HG02981 (cell line): ENCODE data around the gene TBC1D21.

ENCODE experiments used
- ATAC-seq: cut with Tn5 transposase; IDR thresholded peaks from one replicate; pipeline ENCODE4 v1.9.1; 2021; ENCODE audit warnings: mild to moderate bottlenecking, moderate library complexity; ENCODE audit not compliant: unreplicated experiment

TBC1D21 gene

DNA sequence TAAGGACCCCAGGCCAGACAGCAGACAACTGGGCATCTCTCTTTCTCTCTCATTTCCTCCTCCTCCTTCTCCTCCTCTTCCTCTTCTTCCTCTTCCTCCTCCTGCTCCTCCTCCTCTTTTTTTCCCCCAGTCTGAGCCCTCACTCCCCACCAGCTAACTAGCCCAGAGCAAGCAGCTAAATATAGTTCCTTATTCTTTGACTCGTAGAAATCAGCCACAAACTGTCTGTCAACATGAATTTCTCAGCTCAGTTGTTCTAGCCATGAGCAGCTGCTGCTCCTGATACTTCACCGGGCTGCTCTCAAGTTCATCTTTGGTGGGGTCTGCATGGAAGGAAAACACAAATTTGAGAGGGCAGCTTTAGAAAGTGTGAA lies 33.7 kb downstream of the TBC1D21 start:
- no peak for ATAC-seq

DNA sequence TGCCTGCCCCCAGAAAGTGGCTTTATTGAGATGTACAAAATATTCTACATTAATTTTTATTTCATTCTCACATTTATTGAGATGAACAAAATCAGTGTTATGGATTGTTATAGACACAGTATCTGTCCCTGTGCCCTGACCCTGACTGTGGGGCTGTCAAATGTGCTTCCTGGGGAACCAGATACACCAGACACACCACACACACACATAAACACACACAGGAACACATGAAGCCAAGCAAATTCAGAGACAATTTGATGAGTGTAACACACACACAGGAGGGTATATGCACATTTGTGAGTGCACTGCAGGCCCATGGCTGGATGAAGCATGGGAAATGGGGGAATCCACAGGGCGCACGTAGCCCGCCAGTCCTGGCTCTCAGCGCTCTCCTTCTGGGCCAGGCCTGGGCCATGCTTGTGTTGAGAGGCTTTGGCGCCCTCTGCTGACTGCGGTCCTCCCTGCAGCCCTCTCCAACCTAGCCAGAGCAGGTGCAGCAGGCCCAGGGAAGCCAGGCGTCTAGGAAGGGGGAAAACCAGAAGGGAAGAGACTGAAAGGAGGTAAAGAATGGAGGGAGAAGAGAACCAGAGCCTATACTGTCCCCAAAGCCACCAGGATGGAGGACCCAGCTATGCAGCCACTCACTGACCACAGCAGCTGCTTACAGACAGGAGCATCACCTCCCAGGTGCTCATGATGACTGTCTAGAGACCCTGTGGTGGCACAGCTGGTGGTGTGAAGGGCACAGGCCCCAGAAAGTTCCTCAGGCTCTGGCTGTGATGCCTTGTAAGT lies 34.9 kb downstream of the TBC1D21 start:
- ATAC-seq: no peak

DNA sequence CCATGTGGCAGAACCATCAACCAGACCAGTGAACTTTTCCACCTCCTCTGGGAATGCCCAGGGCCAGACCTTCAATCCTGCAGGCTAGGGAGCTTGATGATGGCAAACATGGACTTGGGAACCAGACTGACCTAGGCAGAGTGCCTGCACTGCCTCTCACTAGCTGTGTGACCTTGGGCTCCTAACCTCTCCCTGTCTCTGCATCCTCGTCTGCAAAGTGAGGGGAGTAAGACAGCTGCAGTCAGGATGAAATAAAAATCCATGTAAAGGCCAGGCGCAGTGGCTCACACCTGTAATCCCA lies 35.4 kb downstream of the TBC1D21 start:
- no peak for ATAC-seq

DNA sequence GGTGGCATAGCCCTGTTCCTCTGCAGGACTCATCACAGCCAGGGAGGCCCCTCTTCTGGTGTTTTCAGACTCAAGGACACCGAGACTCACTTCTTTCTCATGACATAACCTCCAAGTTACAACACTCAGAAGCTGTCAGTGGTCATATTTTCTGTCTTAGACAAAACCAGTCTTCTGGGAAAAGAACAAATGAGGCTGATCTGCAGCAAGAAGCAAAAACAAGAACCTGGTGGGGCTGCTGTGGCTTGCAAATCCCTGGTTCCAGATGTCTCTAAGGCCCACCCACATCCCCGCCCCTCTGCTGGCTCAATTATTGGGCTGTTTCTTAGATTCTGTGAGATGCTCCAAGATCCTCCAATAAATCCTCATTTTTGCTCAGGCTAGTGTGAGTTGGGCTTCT lies 36.3 kb downstream of the TBC1D21 start:
- ATAC-seq: no peak

DNA sequence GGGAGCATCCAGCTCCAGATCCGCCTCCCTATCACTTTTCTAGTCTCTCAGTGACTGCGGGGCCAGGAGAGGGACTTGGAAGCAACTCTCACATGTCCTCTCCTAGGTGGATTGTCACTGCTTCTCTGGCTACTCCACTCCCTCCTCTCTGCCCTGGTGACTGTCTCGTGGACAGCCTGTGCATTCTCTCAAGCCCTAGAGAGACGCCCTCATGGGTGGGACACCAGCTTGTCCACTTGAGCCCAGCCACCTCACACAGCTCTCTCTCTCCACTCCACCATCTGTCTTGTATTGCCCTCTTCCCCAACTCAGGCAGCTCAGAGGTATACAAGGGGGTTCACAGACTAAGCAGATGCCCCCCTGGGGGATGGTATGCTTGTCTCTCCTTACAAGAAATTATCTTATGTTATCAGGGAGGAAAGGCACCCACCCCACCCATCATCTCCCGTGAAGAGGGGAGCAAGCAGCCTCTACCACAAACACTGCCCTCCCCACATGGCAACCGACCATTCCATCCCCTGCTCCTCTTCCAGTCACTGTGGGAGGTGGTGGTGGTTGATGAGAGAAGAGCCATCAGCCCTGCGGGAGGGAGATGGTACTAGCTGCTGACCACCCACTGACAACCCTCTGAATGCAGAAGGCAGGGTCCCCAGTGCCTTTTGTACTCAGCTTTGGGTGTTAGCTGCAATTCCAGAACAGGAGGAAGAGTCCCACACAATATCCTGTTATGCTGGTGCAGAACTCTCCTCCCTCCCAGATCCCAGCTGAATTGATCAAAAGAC lies 37.3 kb downstream of the TBC1D21 start:
- no peak for ATAC-seq

DNA sequence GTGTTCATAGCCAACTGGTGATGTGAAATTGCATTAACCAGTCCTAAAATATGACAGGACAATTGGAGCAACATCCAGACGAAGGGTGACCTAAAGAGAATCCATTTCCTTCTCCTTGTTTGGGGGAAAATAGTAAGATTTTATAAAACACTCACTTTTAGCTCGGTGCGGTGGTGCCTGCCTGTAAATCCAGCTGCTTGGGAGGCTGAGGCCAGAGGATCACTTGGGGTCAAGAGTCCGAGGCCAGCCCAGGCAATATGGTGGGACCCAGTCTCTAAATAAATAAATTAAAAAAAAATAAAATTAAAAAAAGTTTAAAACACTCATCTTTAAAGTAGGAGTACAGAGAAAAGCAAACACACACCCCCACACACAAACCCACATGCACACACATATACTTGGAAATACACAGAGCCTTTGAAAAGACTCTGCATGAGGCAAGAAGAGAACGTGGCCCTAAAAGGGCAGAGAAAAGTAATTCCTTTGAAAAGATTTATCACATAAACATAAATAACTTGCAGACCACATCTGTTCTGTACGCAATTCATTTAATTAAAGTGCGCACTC lies 38.7 kb downstream of the TBC1D21 start:
- ATAC-seq: no peak

DNA sequence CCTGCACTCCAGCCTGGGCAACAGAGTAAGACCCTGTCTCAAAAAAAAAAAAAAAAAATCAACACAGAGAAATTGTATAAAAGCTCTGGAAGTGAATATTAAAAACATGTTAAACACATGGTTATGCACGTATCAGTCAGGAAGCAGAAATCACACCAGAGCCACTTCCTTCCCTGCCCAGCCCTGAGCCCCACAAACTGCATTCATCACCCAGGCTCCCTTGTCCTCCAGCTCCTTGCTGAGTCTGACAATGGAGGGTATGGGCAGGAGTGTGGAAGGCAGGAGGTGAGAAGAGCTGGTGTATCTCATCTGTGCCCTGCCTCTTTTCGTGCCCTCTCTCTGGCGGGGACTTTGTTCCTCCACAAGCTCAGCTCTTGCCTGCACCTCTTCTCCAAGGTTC lies 40.8 kb downstream of the TBC1D21 start:
- ATAC-seq: no peak

DNA sequence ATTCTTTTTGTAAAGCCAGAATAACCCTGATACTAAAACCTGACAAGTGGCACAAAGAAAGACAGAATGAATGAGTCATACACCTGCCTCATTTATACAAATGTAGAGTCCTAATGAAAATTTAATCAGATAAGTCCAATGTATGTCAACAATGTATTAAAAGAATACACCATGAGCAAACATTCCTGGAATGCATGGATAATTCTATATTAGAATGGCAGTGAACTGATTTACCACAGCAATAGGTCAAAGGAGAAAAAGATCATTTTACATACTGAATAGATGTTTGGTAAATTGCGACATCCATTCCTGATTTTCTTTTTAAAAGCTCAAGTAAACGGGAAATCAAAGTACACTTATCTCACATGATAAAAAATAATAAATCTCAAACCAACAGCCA lies 41.7 kb downstream of the TBC1D21 start:
- no peak for ATAC-seq

DNA sequence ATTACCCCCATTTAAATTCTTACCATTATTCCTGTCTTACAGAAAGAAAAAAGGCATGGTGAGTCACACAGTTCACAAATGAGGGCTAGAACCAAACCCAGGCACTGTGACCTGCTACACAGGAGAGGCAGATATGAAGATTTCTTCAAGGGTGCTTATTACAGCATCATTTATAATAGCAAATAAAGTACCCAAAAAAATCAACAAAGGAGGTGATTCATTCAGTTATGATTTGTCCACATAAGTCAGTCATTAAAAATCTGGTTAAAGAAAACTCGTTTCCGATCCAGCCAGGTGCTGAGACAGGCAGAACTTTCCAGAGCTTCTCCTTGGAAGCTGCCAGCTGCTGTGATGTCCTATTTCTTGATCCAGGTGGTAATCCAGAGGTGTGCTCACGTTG lies 45.4 kb downstream of the TBC1D21 start:
- ATAC-seq: no peak

DNA sequence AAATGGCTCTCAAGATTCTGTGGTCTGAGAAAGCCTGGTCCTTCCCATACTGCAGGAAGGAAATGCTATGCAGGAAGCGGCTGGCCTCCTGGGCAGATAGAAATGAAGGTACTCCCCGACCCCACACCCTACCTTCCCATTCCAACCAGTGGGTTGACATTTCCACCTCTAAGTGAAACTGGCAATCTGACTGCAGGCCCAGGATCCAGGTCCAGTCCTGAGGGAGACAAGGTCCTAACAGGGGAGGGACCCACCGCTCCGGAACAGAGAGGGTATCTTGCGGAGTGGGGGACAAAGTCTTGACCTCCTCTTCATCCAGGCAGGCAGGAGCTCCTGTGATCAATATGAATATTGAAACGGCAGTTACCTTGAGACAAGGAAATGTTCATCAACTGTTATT lies 46.3 kb downstream of the TBC1D21 start:
- no peak for ATAC-seq

DNA sequence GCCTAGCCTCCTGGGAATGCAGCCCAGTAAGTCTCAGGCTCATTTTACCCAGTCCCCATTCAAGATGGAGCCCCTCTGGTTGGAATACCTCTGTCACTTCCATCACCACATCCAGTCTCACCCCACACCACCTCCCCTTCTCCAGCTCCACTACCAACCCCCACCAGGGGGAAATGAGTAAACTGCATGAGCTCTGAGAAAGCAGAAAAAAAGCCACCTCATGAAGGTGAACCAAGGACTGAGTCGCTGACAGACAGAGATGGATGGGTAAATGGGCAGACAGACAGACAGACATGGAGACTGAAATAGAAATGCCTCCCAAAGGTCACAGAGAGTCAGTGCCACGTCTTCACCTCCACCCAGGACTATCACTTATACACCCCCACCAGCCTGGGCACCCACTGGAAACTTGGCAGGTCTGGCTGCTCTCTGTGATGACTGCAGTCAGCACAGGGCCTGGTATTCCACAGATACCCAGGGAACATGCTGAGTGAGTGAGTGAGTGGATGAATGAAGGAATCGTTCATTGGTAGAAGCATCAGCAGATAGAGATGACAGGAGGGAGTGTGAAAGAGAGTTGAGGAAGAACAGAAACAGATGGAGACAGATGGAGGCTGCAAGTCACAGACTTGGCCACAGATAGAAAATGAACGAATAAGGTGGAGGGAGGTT lies 48.0 kb downstream of the TBC1D21 start:
- ATAC-seq: no peak

DNA sequence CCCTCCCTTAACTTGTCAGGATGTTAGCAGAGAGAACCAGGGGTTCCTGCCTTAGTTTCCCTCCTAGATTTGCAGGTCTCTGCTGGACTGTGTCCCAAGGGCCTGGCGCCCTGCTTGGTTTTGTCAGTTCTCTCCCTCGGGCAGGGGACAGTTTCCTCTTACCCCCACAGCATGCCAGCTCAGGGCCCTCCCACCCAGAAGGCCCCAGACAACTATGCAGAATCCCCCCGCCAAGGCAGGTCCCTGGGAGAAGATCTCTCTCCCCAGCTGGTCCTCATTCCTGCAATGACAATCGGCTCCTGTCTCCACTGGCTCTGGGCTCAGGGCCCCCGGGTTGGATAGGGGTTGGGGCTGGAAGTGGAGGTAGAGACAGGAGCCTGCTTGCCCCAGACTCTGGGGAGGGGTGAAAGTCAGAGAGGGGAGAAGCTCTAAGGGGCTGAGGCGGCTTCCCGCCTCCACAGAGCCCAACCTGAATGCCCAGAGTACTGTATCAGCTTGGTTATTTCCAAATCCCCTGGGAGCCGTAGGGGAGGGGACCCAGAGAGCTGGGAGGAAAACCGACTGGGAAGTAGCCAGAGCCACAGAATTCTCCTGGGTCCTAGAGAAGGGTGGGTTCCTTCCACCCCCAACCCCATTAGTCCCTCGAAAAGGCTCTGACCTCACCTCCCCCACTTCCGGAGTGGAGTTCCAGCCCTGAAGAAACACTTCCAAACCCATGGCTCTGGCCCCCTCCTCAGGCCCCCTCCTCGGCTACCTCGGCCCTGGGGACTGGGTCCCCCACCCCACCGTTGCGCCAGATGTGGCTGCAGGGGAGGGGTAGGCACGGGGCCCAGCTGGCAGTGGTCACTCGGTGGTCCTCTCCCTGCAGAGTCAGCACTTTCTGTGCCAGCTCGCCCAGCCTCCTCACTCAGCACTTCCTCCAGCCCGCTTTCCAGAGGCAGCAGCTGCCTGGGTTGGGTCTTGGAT lies 49.1 kb downstream of the TBC1D21 start:
- ATAC-seq: no peak

DNA sequence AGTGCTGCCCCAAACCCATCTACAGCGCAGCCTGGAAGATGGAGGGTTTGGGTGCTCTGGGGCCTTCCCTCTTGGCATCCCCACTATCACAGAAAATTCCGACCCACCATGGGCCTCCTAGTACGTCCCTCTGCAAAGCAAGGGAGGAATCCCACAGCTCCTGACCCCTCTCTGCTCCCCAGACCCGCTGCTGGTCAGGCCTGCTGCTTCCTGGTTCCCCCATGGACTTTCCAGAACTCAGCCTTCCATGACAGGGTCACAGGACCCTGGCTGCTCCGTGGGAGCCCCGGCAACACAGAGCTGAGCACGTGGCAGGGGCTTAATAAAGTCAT lies 49.8 kb downstream of the TBC1D21 start:
- no peak for ATAC-seq

DNA sequence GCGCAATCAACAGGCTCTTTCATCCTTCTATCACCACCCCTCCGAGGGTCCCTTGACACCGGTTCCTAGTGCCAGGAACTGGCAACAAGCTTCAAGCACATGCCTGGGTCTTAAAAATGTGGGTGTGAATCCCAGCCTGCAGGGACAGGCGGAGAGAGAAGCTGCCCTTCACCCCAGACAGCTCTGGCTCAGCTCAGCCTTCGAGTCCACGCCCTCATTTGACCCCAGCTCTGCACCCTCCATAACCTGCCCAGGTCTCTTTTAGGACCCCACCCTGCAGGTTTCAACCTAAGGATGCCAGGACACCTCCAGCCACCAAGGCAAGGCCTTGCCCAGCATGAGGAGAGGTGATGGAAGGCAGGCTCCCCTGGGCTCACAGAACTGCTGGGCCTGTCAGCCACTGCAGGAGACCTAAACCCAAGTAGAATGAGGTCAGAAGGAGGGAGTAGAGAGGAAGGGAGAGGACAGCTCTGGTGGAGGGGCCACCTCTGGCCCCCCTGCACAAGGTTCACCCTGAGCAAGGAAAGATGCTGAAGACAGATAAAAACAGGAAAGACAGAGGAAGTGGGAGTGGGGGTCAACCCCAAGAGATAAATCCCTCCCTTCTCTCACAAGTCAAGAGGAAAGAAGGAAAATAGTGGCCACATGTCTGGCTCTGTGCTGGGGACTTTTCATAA lies 50.3 kb downstream of the TBC1D21 start:
- ATAC-seq: no peak

DNA sequence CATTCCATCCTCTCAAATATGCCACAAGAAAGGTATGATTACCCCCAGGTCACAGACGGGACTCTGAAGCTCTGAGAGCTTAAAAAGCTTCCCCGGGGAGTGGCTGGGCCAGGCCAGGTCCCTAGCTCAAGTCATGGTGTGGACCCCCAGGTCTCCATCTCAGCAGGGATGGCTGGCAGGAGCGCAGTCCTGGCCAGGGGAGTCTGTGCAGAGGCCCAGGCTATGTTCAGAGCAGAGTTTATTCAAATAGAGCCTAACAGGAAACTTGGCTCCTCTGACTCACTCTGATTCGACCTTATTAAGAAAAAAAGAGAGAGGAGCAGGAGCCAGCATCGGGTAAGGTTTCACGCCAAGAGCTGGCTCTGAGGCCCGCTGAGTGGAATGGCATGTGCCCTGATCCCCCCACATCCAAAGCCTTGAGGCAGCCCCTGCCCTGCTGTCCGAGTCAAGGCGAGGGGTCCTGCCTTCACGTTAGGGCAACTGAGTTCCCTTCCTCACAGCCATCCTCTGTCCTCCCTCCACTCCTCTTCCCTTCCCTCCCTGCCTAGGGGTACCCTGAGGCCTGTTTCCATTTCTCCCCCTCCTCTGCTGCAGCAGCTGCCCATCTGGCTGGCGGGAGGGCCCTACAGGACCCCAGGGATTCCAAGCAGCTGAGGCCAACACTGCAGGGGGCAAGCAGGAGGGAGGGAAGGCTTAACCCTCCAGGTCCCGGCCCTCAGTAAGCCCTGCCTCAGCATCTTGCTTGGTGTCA lies 51.0 kb downstream of the TBC1D21 start:
- ATAC-seq: no peak

DNA sequence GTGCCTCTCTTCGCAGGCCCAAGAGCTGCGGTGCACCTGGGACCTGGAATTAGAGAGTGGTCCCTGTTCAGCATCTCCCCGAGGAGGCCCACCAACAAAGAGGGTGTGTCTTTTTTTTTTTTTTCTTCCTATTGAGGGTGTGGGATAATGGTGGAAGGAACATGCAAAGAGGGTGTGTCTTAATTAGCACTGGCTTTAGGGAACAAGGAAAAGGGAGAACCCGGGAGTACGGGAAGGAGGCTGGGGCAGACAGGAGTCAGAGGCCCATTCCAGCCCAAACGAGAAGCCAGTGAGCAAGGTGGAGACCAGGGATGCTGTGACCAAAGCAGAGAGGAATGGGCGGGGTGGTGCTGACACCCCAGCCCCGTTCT lies 52.5 kb downstream of the TBC1D21 start:
- no peak for ATAC-seq

DNA sequence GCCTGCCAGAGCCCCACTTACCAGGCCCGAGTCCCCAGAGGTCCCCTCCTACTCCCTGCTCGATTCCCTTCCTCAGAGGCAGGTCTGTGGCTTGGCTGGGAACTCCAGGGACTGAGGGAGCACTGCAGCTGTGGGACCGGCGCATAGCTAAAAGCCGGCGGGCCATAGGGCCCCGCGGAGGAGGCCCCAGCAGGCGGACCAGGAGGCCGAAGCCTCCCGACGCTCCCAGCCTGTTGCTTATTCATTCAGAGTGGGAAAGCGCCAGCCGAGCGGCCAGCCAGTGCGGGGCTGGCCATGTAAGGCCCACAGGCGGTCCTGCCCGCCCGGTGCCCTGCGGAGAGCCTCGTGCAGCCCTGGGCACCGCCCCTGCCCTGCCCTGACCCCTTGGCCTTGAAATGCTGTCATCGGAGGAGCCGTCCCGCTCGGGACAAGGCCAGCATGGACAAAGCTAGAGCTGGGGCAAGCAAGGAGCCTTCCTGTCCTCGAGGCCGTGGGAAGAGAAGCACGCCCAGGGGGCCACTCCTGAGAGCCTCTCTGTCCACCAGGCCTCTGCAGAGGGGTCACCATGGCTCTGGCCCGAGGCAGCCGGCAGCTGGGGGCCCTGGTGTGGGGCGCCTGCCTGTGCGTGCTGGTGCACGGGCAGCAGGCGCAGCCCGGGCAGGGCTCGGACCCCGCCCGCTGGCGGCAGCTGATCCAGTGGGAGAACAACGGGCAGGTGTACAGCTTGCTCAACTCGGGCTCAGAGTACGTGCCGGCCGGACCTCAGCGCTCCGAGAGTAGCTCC lies 53.0 kb downstream of the TBC1D21 start, which contains the start of gene LOXL1:
LOXL1 (plus strand) TSS at position 244 of the 784 bp plus-strand sequence; CDS start at position 566, 322 bp downstream.
- no peak for ATAC-seq

DNA sequence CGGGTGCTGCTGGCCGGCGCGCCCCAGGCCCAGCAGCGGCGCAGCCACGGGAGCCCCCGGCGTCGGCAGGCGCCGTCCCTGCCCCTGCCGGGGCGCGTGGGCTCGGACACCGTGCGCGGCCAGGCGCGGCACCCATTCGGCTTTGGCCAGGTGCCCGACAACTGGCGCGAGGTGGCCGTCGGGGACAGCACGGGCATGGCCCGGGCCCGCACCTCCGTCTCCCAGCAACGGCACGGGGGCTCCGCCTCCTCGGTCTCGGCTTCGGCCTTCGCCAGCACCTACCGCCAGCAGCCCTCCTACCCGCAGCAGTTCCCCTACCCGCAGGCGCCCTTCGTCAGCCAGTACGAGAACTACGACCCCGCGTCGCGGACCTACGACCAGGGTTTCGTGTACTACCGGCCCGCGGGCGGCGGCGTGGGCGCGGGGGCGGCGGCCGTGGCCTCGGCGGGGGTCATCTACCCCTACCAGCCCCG lies 53.7 kb downstream of the TBC1D21 start:
- no peak for ATAC-seq
